Right cardiac atrium (tissue), 5 donors: Measurements from ENCODE around the gene CD48. TPM values are rescaled to one million over a fixed set of nuclear protein-coding genes. Genes with fewer than 3 reads are reported as not detected.
A peak's percentile ranks its signal among the peaks of the same experiment; 100 is the strongest.
"Not testable (repeated sequence)": the region's sequence is repeated elsewhere in the genome, so short reads cannot be mapped to it uniquely, and the experiment has no call there.

Source experiments
- ATAC-seq, 2 donors: fragments of 200-7000 bp; cut with Tn5 transposase; one replicate each; pipeline versions ENCODE4 v1.8.0 to v1.9.1; 2020; ENCODE audit warnings: moderate library complexity in 2 of 2, mild to moderate bottlenecking in 1 of 2
- DNase-seq, 3 donors: peaks; one replicate each; pipeline ENCODE4 v3.0.0-alpha.2; 2020
- H3K27ac ChIP-seq: one replicate; pipeline ENCODE4 v1.5.1; 2013; ENCODE audit warnings: mild to moderate bottlenecking, low read length, control low read depth, moderate library complexity
- H3K27me3 ChIP-seq: one replicate; pipeline ENCODE4 v1.6.1; 2013; ENCODE audit not compliant: control insufficient read depth, insufficient read depth
- H3K4me1 ChIP-seq: one replicate; pipeline ENCODE4 v1.6.1; 2013; ENCODE audit warnings: low read length; ENCODE audit not compliant: control insufficient read depth, insufficient read depth
- H3K4me3 ChIP-seq: one replicate; pipeline ENCODE4 v1.5.1; 2013; ENCODE audit warnings: low read length, control low read depth
- H3K9me3 ChIP-seq: one replicate; pipeline ENCODE4 v1.6.1; 2013; ENCODE audit warnings: low read length; ENCODE audit not compliant: control insufficient read depth
- WGBS: extraction: QIAGEN DNeasy Blood & Tissue Kit; methylation state at CpG from one replicate; pipeline ENCODE4 v1.1.7; 2013; 5-methylcytosine and 5-hydroxymethylcytosine counted together
- intact Hi-C, 4 donors: fragments of 100-400 bp; cut with DNase I; formaldehyde crosslinking; loops; one replicate each; pipeline versions ENCODE4 v1.11.0 to v1.14.0; 2022 to 2023
- polyA plus RNA-seq: library from polyadenylated mRNA; stranded (reverse); fragments of 200-250 nt; gene quantifications from one replicate; pipeline ENCODE4 v1.2.3, GENCODE V29; 2013
- total RNA-seq, 4 donors: library from RNA; stranded (reverse); fragmentation: NEBNext Ultra II Directional; extraction: Animal tissue kit (Norgen Biotek cat#: 25700); gene quantifications; one replicate each; pipeline ENCODE4 v1.2.1, GENCODE V29; 2021
- donor health status: healthy with polysubstance abuse.
- donor health status: DM: no; HTN: yes; CAD: no.
- donor health status: DM: no; HTN: no; CAD: no.
- donor health status: DM: no; HTN: yes; CAD: no; lungs with severe emphysema.
- donor health status: DM: yes; HTN: yes; CAD: no.

The CD48 gene
- total and polyA plus RNA-seq, 5 donors: 0.39 to 4.1 (median 0.96) TPM

DNA sequence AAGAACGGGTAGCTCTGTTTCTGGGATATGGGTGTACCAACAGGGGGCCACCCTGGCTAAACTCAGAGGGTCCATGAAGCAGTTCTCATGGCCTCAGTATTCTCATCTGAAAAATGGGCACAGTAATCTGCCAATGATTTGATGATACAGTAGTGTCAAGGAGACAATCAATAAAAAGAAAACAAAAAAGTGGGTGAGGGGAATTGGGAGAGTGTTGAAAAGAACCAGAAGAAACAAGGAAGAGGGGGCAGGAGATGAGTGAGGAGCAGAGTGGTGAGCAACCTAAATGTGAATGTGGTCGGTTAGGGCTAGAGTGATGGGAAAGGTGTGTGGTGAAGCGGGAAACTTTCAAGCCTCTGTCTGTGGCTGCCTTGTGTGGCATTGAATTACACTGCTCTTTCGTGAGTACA is 29.5 kb upstream of the CD48 start:
- H3K27ac ChIP-seq: no peak overlapping the region
- ATAC-seq (no peak), DNase-seq (no peak)
- no peaks in the 10 kb centered on the region for H3K27me3 ChIP-seq
- H3K4me1 ChIP-seq: no peaks in the 10 kb centered on the region
- no peak overlapping the region for H3K4me3 ChIP-seq
- intact Hi-C loops: no loop called here
- H3K9me3 ChIP-seq: peaks cover 1% of the 10 kb centered on the region
- WGBS: 84% methylated on average over 4 of the region's 4 CpGs

DNA sequence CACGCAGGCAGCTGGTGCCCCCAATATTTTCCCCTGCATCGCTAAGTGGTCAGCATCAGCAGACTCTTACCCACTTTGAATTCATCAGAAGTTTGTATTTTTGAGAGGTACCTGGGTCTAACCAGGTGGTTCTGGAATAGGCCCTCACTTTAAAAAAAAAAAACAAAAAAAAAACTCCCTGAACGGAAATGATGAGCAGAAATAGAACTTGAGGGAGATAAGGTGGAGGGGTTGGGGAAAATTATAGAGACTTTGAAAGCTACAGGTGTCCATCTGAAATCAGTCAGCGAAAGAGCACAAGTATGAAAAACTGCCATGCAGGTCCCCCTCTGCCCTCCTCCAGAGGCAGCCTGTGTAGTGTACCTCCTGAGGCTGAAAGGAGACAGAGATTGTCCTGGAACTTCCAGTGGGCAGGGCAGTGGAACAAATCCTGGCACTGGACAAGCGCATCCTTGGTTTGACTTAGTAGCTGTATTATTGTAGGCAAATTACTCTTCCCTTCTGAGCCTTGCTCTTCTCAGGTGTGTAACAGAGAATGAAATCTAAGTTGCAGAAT is 28.6 kb upstream of the CD48 start:
- H3K27ac ChIP-seq: no peak overlapping the region
- H3K9me3 ChIP-seq: peaks cover 1% of the 10 kb centered on the region
- ATAC-seq (no peak), DNase-seq (no peak)
- WGBS: 84% methylated on average over 5 of the region's 5 CpGs
- no peaks in the 10 kb centered on the region for H3K27me3 ChIP-seq
- intact Hi-C loops: no loop called here
- no peaks in the 10 kb centered on the region for H3K4me1 ChIP-seq
- no peak overlapping the region for H3K4me3 ChIP-seq

DNA sequence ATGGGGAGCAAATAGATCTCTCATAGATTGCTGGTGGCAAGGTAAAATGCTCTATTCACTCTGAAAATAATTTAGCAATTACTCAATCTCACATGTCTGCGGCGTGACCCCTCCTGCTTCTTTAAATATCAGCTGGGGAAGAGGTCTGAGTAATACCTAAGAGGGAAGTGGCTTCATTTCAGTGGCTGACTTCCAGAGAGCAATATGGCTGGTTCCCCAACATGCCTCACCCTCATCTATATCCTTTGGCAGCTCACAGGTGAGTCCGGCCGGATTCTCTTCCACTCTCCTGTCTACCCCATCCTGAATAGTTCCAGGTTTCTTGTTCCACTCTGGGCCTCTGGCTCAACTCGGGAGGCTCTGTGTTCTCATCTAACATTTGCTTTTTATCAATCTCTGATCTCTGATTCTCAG is 27.5 kb upstream of the CD48 start, which contains the start of gene SLAMF7:
TSS of gene SLAMF7 (plus strand) at position 150 of the 414 bp plus-strand sequence. CDS start at position 205, 55 bp downstream.
- Histone ChIP-seq H3K27ac (no peak within 1 kb of the TSS), H3K27me3 (no peaks in the 10 kb centered on the region), H3K9me3 (peaks cover 1% of the 10 kb centered on the region), H3K4me3 (no peak within 1 kb of the TSS), H3K4me1 (no peaks in the 10 kb centered on the region)
- 77% methylated on average over 5 of the region's 5 CpGs for WGBS
- DNase-seq (no peak), ATAC-seq (peak in 1 of 2 donors; percentile 28)
- intact Hi-C loops: no loop called here

DNA sequence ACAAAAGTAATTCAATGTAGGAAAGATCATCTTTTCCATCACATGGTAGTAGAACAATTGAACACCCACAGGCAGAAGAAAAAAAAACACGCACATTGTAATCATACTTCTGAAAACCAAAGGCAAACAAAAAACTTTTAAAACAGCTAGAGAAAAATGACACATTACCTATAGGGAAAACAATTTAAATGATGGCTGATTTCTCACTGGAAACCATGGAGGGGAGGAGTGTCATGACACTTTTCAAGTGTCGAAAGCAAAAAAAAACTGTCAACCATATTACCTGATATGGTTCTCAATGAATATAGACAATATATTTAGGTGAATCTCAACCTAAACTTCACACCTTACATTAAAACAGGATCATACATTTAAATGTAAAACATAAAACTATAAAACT is 26.6 kb upstream of the CD48 start:
- Histone ChIP-seq H3K4me1 (no peaks in the 10 kb centered on the region), H3K27ac (no peak overlapping the region), H3K4me3 (no peak overlapping the region), H3K9me3 (peaks cover 1% of the 10 kb centered on the region), H3K27me3 (no peaks in the 10 kb centered on the region)
- no peak for ATAC-seq
- 90% methylated on average over 2 of the region's 2 CpGs for WGBS
- DNase-seq: no peak
- intact Hi-C loops: no loop called here

DNA sequence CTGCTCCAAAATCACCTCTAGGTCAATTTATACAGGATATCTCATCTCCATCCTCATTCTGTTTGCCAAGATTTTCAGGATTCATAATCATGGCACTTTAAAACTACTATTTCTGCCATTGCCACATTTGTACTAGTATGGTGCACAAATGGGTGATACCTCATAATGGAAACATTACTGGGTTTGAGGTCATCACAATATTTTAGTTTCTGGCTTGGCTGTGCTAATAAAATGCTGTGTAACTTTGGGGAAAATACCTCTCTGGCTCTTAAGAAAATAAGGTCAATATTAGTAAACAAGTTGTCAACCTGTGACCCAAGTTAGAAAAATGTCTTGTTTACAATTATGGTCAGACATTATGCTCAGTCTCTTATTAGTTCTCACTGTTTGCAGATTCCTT is 22.7 kb upstream of the CD48 start:
- H3K27ac ChIP-seq: no peak overlapping the region

DNA sequence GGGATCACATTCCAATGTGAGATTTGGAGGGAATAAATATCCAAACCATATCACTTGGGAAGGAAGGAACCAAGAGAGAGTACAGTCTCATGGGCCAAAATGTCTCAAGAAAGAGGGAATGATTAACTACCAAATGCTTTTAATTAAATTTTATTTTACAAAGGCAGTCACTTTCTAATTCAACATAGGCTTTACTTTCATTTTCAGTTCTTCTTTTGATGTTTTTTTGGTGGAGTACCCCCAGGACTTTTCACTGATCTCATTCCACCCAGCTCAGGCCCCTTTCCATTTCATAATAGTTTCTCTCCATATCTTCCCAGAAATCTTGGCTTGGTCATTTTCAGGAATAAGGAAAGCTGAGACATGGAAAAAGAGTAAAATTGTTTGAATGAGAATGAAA is 22.3 kb upstream of the CD48 start:
- ATAC-seq (no peak), DNase-seq (no peak)
- intact Hi-C loops: no loop called here
- Histone ChIP-seq H3K4me3 (no peak overlapping the region), H3K27me3 (no peaks in the 10 kb centered on the region), H3K27ac (no peak overlapping the region), H3K9me3 (peaks cover 1% of the 10 kb centered on the region), H3K4me1 (no peaks in the 10 kb centered on the region)

More for the DNA sequence above, 22.7 kb upstream of the CD48 start:
- intact Hi-C loops: no loop called here
- H3K27me3 ChIP-seq: no peaks in the 10 kb centered on the region
- no peak for ATAC-seq
- peaks cover 1% of the 10 kb centered on the region for H3K9me3 ChIP-seq
- H3K4me1 ChIP-seq: no peaks in the 10 kb centered on the region
- DNase-seq: no peak
- H3K4me3 ChIP-seq: no peak overlapping the region

DNA sequence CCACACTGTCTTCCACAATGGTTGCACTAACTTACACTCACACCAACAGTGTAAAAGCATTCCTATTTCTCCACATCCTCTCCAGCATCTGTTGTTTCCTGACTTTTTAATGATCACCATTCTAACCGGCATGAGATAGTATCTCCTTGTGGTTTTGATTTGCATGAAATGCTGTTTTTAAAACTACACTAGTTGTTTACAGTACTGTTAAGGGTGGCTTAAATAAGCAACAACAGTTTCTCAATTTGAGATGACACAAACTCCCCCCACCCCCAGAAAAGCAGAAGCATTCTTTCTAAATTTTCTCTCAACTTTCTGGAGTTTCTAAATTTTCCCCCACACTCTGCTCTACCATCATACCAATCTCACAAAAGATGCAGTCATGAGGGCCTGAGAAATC is 20.4 kb upstream of the CD48 start:
- no peak for ATAC-seq
- DNase-seq: no peak
- Histone ChIP-seq H3K27ac (no peak overlapping the region), H3K9me3 (peaks cover 1% of the 10 kb centered on the region), H3K4me1 (no peaks in the 10 kb centered on the region), H3K27me3 (no peaks in the 10 kb centered on the region), H3K4me3 (no peak overlapping the region)
- 85% methylated on average over 1 of the region's 1 CpG for WGBS
- intact Hi-C loops: no loop called here

DNA sequence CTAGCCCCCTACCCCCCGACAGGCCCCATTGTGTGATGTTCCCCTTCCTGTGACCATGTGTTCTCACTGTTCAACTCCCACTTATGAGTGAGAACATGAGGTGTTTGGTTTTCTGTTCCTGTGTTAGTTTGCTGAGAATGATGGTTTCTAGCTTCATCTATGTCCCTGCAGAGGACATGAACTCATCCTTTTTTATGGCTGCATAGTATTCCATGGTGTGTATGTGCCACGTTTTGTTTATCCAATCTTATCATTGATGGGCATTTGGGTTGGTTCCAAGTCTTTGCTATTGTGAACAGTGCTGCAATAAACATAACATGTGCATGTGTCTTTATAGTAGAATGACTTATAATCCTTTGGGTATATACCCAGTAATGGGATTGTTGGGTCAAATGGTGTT is 19.9 kb upstream of the CD48 start:
- H3K27ac ChIP-seq, H3K9me3 ChIP-seq, ATAC-seq, H3K4me3 ChIP-seq, H3K27me3 ChIP-seq, DNase-seq, intact Hi-C loops, H3K4me1 ChIP-seq: not testable (repeated sequence)
- WGBS: 79% methylated on average over 2 of the region's 2 CpGs

DNA sequence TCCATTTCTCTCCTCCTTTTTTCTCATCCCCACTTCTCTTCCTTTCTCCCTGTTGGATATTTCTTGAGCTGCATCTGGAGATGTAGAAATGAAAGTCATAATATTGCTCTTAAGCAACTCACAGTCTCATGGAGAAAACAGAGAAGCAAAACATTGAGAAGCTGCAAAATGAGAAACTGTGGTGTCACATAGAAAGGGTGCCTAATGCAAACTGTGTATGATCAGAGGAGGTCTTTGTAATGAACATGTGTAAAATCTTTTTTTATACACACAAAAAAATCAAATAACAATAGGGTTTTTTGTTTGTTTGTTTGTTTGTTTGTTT is 15.7 kb upstream of the CD48 start:
- DNase-seq (no peak), ATAC-seq (no peak)
- Histone ChIP-seq H3K4me3 (no peak overlapping the region), H3K27ac (no peak overlapping the region), H3K4me1 (no peaks in the 10 kb centered on the region), H3K27me3 (no peaks in the 10 kb centered on the region), H3K9me3 (no peaks in the 10 kb centered on the region)
- intact Hi-C loops: loop anchor here in 2 of 4 donors (5.0 to 10.0 kb wide), 3 partner anchors 225 to 265 kb away; partner anchors contain the start of gene ITLN2 (in 2 of the 2)

DNA sequence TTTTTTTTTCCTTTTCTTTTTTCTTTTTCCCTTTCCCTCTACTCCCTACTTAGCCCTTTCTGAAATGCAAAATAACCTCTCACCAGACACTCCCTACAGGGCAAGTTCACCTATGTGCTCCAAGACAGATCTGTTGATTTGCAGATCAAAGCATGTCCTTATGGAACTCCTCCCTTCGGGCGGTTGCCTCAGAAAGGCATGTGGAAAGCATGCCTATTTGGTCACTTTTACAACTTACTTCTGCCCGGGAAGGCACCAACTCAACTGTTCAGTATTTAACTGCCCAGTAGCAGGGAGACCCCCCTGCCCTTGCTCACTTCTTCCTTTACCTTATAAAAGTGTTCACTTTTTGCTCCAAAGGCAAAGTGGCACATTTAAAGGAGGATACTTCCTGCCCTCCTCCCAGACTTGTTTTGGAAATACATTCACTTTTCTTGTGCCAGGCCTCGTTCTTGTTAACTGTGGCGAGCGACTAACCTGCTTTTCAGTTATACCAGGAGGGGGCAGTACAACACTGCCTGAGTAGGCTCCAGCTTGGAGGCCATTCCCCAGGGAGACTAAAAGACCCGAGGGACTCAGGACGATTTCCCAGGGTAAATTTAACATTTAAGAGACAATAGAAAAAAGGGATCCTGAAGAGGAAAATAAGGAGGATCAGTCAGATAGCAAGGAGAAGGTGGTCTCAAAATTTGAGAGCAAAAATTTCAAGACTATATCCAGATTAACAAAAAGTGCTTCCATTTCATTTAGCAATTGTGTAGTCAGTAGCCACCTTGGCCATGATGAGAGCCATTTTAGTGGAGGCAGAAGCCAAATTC is 15.1 kb upstream of the CD48 start:
- no peak overlapping the region for H3K4me3 ChIP-seq
- no peak overlapping the region for H3K27ac ChIP-seq
- H3K27me3 ChIP-seq: no peaks in the 10 kb centered on the region
- H3K9me3 ChIP-seq: no peaks in the 10 kb centered on the region
- ATAC-seq (peak; percentile 88 to 92), DNase-seq (peak in 2 of 3 donors; percentile 23 to 52)
- WGBS: 16% methylated on average over 8 of the region's 8 CpGs
- intact Hi-C loops: loop anchor here in 2 of 4 donors (5.0 to 10.0 kb wide), 3 partner anchors 226 to 266 kb away; partner anchors contain the start of gene ITLN2 (in 2 of the 2)
- H3K4me1 ChIP-seq: no peaks in the 10 kb centered on the region

DNA sequence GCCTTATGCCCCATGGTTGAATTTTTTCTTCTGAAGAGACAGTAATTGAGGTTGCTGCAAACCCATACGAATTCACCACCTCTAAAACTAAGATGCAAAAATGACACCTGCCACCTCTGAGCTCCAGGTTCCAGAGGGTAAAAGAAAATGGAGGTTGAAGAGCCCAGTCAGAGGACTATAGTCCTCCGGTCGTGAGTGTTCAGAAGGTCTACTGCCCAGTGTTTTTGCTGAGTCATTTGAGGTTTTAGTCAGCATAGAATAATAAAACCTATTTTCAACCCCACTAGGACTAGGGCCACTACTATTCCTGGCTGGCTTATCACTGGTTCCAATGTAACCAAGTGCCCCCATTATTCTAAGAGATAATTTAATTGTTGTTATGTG is 14.5 kb upstream of the CD48 start:
- ATAC-seq: peak in 1 of 2 donors; percentile 70
- H3K4me1 ChIP-seq: no peaks in the 10 kb centered on the region
- no peaks in the 10 kb centered on the region for H3K27me3 ChIP-seq
- intact Hi-C loops: loop anchor here in 2 of 4 donors (5.0 to 10.0 kb wide), 3 partner anchors 226 to 266 kb away; partner anchors contain the start of gene ITLN2 (in 2 of the 2)
- no peak overlapping the region for H3K4me3 ChIP-seq
- no peak overlapping the region for H3K27ac ChIP-seq
- H3K9me3 ChIP-seq: no peaks in the 10 kb centered on the region
- WGBS: 56% methylated on average over 3 of the region's 3 CpGs
- no peak for DNase-seq
